ENCODE results near the gene SPATA4.
A peak's percentile ranks its signal among the peaks of the same experiment; 100 is the strongest.
"Not testable (repeated sequence)": the region's sequence is repeated elsewhere in the genome, so short reads cannot be mapped to it uniquely, and the experiment has no call there.

Gene SPATA4

DNA sequence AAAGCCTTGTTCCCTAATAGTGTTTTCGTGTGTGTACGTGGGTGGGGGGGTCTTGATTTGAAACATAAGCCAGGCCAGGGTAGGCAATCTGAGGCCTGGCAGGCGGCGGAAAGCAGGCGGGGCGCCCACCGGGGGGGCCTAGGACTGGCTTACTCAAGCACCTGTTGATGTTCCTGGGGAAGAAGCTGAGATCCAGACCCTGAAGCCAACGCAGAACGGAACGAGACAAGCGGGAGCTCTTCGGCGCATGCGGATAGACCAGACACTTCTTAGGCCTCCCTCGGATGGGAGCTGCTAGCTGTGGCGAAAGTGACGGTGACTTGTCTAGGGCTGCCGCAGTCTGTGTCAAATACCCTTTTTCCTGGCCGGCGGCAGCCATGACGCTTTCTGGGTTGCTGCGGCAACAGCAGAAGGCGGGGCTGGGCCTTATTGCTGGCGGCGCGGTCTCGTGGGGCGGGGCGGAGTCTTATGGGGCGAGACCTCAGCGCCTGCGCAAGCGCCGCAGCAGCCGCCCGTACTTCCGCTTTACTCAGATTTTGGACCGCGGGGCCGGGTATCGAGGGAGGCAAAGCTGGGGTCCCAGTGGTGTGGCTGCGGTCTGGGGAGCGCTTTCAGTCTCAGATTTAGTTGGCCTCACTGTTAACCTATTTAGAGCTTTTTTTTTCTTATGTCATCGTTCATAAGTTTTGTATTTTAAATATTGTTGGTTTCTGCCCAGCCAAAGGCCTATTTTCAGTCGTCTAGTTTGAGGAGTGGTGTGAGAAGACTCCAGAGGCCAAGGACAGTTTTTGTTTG is at the start of gene SPATA4:
TSS of gene SPATA4 (minus strand) at position 402 of the 795 bp plus-strand sequence. CDS start at position 379, 23 bp downstream.
- DNase-seq (ENCODE audit: low spot score) = peak; percentile 96

DNA sequence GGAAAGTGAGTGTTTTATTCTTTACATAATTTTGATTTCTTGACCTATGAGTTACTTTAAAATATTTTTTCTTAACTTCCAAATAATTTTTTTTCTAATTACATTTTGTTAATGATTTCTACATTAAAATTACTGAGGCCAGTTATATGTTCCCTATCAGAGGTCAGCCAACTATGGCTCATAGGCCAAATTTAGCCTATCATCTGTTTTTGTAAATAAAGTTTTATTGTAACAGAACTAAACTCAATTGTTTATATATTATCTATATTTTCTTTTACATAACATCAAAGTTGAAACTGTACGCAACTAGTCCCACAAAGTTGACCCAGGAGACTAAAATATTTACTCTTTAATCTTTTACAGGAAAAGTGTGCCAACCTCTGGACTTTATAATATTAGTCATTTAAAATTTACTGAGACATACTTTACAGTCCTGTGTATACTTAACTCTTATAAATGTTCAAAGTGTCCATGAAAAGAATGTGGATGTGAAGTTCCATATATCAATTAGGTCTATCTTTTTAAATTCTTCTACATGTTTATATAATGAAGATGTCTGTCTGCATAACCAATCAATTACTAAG is 47.5 kb upstream of the SPATA4 start:
- DNase-seq (ENCODE audit: low spot score) = no peak

DNA sequence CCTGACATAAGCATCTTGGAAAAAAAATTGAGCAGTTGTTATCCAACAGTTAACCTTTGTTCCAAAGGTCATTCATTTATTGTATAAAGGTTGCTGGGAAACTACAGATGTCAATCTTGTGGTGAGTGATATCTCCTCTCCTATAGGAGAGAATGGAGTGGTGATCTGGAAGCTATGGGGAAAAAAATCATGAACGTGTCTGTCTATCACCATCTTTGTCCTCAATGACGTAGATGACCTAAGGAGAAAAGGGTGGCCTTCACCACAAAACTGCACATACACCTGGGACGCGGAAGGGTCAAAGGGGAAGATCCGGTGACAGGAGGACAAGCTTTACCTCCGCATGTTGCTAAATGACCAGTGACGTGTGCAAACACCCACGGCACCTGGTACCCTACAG is 46.3 kb upstream of the SPATA4 start:
- no peak for DNase-seq (ENCODE audit: low spot score)

DNA sequence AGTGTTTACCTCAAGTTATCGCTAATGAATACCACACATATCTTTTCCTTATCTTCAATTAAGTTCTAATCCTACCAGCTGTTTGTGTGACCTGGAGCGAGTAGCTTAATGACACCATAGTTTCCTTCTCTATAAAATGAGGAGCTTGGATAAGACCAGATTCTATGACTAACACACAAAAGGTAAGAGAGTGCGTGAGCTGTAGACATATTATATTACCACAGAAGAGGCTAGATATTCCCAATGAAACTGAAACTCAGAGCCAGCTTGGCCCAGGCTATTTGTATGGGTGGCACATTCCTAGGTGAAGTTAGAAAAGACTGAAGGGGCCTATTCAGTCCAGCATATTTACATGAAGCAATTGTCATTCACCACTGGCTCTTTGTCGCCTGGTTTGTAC is 43.4 kb upstream of the SPATA4 start:
- no peak for DNase-seq (ENCODE audit: low spot score)

DNA sequence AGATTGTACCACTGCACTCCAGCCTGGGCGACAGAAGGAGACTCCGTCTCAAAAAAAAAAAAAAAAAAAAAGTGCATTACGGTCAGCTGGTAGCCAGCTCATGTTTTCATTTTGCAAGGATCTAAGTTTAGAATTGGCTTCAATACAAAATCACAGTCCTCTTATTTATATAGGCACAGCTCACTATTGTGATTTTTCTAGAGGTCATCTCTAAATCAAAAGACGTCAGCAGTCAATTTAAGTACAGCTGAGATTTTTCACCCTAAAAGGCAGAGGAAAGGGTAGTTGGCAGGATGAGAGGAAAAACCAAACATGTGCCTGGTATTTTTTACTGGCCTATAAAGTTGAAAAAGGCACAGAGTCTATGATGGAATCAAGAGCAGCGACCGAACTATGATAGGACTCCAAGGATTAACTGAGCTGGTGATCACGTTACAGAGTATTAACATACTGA is 42.8 kb upstream of the SPATA4 start:
- no peak for DNase-seq (ENCODE audit: low spot score)

DNA sequence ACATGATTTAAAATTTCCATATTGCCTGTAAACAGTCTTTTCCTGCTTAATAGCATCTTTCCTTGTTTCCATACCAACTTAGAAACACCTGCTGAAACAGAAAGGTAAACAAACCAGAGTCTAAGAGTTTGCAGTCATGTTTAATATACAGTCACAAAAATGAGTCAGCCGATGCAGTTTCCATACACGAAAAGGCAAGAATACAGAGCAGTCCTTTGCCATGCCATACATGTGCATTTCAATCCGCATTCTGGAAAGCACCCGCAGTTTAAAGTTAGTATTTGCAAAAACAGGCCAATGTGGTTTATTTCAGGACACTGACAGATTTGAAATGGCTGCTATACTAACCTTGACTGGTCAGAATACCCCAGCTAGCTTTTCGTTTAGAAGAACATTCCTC is 41.6 kb upstream of the SPATA4 start:
- DNase-seq (ENCODE audit: low spot score) = no peak

DNA sequence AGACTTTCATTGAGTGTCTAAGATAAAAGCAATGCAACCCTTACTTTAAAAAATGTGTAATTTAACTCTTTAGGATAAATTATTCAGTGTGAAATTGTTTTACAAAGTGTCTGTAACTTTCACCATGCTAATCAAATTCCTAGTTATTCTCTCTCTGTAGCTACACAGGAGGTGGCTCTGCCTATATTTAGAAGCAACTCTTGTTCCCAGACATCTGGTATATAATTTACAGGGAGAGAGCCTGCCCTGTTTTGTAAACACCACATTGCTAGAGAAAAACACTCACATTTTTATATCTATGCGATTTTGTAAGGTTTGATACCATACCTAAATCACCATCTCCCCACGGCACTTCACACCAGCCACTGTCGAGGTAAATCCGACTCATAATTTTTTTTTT is 35.5 kb upstream of the SPATA4 start:
- no peak for DNase-seq (ENCODE audit: low spot score)

DNA sequence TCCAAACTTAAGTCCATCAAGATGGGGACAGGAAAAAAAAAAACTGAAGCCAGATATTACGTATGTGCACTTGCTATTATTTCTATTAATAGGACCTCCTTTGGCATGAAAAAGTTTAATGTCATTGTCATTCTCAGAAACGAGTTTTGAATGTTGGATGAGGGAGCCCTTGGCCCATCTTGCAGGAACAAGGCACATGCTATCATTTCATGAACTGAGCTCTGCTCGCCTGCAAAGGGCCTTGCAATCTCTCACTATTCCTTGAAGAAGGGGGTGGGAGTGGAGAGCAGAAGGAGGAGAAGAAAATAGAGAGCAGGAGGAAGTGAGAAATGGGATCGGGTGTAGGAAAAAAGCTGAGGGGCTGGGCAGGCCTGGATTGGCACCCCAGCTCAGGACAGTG is 34.3 kb upstream of the SPATA4 start:
- no peak for DNase-seq (ENCODE audit: low spot score)

DNA sequence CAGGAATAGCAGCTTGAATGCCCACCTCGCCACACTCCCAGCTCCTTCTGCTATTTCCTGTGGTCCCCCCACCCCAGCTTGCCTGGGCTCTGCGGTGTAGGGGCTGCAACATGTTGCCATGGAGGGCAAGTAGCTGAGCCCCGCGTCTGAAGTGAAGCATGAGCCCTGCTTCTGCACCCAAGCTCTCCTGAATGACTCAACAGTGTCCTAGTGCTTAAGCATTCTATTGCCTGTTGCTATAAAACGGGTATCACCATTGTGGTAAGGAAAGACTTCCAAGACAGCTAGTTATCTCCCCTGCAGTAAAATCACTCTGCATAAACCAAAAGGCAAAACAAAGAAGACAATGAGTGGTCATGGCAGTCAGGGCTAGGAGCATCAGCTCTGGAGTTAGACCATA is 31.4 kb upstream of the SPATA4 start:
- DNase-seq (ENCODE audit: low spot score) = peak; percentile 17

DNA sequence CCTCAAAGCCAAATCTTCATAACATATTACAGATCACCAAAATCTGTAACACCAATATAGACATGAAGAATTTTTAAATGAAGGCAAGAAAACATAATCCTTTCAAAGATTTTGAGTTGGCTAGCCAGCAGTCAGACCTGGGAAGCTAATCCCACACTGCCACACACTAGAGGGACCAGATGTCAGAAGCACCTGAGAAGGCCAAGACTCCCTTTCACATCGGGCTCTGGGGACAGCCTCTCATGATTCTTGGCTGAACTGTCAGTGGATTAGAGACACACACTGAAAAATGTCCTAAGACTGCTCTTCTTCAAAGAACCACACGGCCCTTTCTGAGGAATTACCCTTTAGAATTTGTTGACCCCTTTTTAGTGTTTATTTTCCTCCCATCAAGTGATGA is 28.2 kb upstream of the SPATA4 start:
- no peak for DNase-seq (ENCODE audit: low spot score)

DNA sequence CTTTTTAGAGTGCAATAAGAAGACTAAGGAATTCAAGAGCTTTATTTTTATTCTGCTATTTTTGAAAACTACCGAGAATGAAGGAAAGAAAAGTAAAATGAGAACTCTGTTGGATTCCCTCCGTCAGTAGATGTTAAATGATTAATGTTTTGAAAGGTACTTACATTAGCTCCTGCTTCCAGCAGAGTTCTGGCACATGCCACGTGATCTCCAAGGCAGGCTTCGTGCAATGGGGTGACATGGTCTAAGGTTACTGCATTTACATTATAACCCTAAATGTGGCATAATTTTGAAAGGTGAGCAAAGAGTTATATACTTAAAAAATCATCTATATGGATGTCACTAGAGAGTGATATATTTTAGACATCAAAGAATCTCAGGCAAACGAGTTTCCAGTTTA is 26.8 kb upstream of the SPATA4 start:
- no peak for DNase-seq (ENCODE audit: low spot score)

DNA sequence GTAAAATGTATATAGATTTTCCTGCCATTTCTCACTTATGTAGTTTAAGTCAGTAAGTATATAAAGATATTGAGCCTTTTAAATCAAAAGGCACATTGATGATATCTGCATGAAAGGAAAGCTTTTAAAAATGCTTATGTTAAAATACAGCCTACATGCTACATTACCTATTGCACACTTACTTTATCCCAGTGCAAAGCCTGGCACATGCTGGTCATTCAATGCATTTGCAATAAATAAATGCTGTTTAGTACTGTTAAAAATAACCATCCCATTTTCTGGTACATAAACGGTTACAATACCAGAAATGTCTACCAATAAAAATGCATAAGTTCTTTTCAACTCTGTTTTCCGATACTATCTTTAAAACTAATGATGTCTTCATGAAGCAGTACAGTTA is 22.1 kb upstream of the SPATA4 start:
- DNase-seq (ENCODE audit: low spot score) = no peak

DNA sequence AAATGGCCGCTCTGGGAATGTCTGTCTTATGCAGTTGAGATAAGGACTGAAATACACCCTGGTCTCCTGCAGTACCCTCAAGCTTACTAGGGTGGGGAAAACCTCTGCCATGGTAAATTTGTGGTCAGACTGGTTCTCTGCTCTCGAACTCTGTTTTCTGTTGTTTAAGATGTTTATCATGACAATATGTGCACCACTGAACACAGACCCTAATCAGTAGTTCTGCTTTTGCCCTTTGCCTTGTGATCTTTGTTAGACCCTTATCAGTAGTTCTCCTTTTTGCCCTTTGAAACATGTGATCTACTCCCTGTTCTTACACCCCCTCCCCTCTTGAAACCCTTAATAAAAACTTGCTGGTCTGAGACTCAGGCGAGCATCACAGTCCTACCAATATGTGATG is 17.0 kb upstream of the SPATA4 start:
- not testable (repeated sequence) for DNase-seq (ENCODE audit: low spot score)

DNA sequence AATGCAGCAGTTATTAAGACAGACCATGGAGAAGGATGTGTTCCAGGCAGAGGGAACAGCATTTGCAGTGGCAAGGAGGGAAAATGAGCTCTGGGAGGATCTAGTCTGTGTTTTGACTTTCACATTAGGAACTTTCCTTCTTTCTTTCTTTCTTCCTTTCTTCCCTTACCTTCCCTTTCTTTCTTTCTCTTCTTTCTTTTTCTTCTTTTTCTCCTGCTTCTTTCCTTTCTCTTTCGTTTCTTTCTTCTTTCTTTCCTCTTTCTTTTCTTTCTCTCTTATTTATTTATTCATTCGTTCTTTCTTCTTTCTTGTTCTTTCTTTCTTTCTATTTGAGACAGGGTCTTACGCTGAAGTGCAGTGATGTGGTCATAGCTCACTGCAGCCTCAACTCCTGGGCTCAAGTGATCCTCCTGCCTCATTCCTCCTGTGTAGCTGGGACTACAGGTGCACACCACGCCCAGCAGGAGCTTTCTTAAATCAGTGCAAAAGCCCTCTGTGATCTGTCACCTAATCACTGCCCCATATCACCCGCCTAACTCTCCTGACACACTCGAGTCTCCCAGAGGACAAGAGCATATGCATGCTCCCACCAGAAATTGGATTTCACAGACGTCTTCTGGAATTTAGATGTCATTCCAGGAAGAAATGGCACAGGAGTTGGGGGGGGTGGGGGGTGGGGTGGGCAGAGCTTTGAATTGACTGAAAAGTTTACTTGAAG is 15.4 kb upstream of the SPATA4 start:
- DNase-seq (ENCODE audit: low spot score) = no peak

DNA sequence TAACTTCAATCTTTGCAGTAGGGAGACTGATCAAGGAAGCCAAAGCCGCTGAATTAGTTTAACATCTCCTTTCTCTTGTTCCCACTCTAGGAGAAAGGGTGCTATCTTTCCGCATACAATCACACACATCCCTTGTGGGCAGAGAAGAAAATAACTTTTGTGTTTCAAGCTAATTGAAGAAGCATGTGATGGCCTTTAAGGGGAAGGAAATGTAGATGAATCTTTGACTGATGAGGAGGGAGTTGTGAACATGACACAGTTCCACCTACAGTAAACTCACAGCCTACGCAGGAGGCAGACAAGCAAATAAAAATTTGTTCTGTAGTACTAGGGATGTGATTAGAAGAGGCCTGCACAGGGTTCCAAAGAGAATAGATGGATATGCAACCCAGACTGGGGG is 14.7 kb upstream of the SPATA4 start:
- DNase-seq (ENCODE audit: low spot score) = no peak

DNA sequence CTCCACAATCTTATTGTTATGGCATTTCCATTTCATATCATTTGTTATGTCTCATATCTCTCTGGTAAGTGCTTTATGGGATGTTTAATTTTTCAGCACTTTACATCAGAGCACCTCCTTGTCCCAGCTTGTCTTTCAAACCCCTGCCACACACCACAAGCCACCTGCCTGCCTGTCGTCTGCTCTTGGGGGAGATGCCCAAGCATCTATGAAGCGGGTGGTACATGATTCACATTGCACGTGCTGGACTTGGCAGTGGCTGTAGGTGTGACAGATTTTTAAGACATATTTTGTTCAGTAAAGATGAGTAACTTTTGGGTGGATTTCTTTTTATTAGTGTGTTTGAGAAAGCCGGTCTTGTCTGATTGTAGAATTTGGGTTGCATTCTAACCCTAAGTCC is 14.2 kb upstream of the SPATA4 start:
- no peak for DNase-seq (ENCODE audit: low spot score)

DNA sequence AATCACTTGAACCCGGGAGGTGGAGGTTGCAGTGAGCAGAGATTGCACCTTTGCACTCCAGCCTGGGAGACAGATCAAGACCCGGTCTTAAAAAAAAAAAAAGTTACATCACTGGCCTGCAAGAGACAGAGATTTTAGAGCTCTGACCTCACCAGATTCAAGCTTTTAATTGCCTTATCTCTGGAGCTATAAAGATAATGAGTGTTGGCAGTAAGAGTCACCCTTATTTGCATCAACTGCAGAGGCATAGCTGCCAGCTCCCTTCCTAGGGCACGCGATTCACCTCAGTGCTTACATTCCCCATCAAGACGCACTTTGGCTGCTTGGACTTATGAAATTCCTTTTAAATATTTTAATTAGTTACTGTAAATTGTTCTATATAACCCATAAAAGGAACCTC is 12.5 kb upstream of the SPATA4 start:
- no peak for DNase-seq (ENCODE audit: low spot score)

DNA sequence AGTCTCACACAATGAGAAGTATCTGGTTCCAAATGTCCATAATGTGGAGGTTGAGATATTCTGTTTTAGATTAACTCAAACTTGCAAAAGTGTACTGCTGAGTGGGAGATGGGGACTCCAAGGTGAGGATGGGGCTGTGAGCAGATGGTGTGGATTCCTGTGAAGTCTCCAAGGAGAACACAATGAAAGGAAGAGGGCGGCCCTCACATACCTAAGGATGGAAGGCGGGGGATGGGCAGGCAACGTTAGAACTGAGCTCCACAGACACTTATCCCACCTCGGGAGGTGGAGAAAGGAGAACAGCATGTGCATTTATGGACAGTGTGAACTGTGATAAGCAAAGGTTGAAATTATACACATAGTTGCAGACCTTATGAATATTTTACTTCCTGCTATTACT is 9.9 kb upstream of the SPATA4 start:
- no peak for DNase-seq (ENCODE audit: low spot score)

DNA sequence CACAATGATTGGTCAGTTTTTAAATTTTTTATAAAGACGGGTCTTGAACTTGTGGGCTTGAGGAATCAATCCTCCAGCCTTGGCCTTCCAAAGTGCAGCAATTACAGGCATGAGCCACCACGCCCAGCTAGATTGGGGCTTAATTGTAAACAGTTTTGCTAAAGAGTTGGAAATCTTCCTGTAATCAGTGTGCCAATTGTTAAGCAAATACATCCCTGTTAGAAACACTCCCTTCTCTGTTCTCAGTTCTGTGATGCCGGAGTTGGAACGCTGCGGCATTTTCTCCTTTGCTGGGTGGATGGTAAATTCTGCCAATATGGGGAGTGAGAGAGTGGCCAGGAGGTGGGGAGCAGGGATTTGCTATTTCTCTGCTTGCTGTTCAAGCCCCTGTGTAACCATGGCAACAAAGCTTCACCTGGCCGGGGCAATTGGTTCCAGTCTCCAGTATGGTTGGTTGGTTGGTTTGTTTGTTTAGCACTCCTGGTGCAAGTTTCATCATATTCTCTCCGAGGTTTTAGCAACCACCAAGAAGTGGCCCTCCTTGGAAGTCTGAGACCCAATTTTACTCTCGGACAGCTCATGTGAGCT is 3.0 kb upstream of the SPATA4 start:
- DNase-seq (ENCODE audit: low spot score) = peak; percentile 17

DNA sequence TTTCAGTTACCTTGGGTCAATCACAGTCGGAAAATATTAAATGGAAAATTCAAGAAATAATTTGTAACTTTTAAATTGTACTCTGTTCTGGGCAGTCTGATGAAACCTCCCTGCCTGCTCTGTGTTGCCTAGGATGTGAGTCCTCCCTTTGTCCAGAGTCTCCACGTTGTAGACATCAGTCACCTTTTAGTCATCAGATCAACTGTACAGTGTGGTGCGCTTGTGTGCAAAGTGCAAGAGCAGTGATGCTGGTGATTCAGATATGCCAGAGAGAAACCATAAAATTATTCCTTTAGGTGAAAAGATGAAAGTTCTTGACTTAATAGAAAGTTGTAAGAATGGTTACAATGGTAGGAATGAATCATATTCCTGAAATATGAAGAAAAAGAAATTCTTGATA is 1.4 kb downstream of the SPATA4 start:
- DNase-seq (ENCODE audit: low spot score) = no peak

DNA sequence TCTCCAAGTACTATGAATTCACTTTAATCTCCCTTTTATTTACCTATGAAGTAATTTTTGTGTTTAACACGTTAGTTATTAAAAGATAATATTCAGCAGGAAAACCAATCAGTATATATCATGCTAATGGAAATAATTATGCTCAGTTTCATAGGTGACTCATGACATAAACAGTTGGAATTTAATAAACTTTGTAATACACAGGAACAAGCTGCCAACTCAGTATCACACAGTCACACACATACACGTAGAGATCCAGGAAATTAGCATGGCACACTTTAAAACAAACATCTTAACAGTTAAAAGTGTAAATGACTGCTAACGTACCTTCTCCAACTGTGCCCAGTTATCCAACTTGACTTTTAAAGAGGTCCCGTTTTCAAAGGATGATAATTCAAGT is 2.3 kb downstream of the SPATA4 start:
- no peak for DNase-seq (ENCODE audit: low spot score)

DNA sequence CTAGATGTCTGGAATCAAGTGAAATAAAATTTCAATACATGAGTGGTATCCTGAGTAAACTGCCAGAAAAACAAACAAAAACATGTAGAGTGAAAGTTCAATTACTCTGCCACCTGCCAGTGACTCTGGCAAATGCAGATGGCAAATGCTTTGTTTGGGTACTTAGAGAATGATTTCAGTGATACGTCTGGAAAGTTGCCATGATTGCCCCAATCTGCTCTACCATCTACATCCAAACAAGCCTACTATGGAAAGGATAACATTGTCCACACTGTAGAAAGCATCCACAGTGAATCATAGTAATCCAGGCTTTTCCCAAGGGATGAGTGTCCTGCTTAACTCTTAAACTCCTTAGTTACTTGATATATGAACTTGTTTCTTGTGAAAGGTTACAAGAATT is 3.4 kb downstream of the SPATA4 start:
- no peak for DNase-seq (ENCODE audit: low spot score)
